Measurements from ENCODE around the gene DCP1A. TPM values are rescaled to one million over a fixed set of nuclear protein-coding genes. Genes with fewer than 3 reads are reported as not detected.

DCP1A gene
- total RNA-seq, 1 donor from 2014 or later, result 22.8 TPM

DNA sequence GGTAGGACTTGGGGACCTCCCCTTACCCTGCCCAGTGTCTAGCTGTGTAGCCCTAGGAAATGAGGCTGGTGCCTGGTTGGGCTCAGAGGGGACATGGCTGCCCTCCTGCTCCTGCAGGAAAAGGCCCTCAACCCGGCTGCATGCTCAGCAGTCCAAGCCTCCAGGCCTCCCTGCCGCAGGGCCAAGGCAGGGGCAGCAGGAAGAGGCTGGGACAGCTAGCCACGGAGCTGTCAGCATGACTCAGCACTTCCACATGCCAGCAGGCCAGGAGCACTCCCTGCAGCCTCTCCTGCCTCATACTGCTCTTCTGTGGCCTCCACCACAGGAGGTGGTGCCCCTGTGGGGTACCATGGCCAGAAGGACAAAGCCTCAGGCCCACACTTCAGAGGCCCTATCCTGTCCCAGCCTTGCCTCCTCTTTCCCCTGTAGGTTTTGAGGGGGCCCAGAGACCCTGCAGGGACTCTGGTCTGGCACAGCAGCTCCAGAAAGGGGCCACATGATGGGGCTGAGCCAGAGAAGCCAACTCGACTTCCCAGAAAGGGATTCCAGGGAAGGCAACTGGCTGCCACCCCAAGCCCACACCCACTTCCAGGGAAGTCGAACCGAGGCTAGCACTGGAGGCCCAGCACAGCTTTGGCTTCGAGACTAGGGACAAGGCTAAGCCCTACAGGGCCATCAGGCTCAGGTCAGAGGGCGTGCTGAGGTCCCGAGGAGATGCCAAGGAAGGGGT lies 111.1 kb downstream of the DCP1A start:
- peak; percentile 72 for ATAC-seq
- peaks cover 45% of the 10 kb centered on the region for H3K4me1 ChIP-seq
- TF ChIP-seq, protein P1, sequence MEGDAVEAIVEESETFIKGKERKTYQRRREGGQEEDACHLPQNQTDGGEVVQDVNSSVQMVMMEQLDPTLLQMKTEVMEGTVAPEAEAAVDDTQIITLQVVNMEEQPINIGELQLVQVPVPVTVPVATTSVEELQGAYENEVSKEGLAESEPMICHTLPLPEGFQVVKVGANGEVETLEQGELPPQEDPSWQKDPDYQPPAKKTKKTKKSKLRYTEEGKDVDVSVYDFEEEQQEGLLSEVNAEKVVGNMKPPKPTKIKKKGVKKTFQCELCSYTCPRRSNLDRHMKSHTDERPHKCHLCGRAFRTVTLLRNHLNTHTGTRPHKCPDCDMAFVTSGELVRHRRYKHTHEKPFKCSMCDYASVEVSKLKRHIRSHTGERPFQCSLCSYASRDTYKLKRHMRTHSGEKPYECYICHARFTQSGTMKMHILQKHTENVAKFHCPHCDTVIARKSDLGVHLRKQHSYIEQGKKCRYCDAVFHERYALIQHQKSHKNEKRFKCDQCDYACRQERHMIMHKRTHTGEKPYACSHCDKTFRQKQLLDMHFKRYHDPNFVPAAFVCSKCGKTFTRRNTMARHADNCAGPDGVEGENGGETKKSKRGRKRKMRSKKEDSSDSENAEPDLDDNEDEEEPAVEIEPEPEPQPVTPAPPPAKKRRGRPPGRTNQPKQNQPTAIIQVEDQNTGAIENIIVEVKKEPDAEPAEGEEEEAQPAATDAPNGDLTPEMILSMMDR (IDR thresholded peaks at IDR 0.05), result no peak

DNA sequence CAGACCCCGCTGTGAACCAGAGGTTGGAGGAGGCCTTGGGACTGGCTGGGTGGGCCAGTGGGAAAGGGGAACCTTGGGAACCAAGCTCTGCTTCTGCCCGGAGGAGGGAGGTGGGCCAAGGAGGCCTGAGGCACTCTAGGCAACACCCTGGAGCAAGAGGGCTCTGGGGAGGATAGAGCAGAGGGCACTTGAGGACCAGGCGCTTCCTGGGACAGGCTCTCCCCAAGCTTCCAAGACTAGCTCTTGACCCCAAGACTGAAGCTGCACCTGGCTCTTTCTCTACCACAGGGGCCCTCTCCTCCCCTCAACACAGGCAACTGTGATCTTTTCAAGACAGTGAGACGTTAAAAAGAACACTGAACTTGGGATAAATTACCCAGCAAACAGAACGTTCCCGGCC lies 111.8 kb downstream of the DCP1A start:
- Histone ChIP-seq H3K9me3 (no peaks in the 10 kb centered on the region), H3K4me3 (no peak overlapping the region), H3K27ac (no peak overlapping the region), H3K36me3 (peaks cover 78% of the 10 kb centered on the region), H3K27me3 (no peaks in the 10 kb centered on the region), H3K4me1 (peaks cover 38% of the 10 kb centered on the region)
- TF ChIP-seq, protein P1 (IDR thresholded peaks at IDR 0.05), result no peak
- intact Hi-C loops (cut with DNase I), result no loop called here
- ATAC-seq (no peak), DNase-seq (no peak)

More for the DNA sequence above, 111.1 kb downstream of the DCP1A start:
- H3K27me3 ChIP-seq, result no peaks in the 10 kb centered on the region
- peaks cover 79% of the 10 kb centered on the region for H3K36me3 ChIP-seq
- no peaks in the 10 kb centered on the region for H3K9me3 ChIP-seq
- no peak overlapping the region for H3K4me3 ChIP-seq
- peak; percentile 85 for DNase-seq
- H3K27ac ChIP-seq, result peak overlapping the region; percentile 71
- intact Hi-C loops (cut with DNase I), result no loop called here

DNA sequence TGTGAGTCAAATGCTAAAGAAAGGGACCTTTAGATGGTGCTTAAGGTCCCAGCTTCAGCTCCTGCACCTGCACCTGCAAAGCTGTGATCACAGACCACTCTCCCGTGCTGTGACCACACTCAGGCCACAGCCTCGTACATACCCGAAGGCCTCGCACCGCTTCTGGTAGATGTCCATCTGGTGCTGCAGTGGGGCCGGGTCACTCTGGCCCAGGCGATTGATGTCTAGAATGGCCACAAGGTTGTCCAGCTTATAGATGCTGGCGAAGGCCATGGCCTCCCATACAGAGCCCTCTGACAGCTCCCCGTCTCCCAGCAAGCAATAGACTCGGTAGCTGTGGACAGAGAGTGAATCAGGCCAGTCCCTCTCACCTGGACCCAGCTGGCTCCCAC lies 112.5 kb downstream of the DCP1A start:
- Histone ChIP-seq H3K36me3 (peaks cover 78% of the 10 kb centered on the region), H3K27me3 (no peaks in the 10 kb centered on the region)
- DNase-seq, result no peak

DNA sequence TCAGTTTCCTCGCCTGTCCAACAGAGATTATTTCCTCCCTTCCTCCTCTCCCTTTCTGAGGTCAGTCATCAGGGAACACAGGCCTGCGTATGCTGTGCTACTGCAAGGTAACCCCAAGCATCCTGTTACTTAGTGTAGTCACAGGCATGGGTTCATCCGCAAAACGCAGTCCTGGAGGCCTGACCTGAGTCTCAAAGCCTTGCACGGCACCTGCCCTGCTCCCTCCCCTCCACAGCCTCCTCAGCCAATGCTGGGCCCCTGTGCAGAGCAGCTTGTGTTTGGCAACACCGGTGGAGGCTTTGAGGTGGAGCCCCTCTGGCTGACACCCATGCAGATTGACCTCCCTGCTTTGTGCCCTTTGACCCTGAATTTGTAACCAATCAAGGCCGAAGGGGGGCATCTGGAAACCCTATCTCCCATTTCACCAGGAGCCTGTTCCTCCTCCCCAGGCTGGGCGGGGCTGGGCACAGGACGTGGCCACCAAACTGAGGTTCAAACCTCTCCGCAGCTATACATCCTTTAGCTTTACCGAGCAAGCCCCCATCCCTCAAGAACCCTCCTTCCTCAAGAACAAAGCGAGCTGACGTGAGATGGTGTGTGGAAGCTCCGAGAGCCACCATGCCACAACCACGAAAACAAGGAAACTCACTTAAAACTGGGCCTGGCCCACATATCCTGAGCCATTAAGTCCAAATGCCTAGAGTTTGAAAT lies 113.1 kb downstream of the DCP1A start:
- DNase-seq (no peak), ATAC-seq (no peak)
- H3K9me3 ChIP-seq, result no peaks in the 10 kb centered on the region
- H3K4me1 ChIP-seq, result peaks cover 26% of the 10 kb centered on the region
- peaks cover 78% of the 10 kb centered on the region for H3K36me3 ChIP-seq
- H3K4me3 ChIP-seq, result no peak overlapping the region
- no peak overlapping the region for H3K27ac ChIP-seq
- intact Hi-C loops (cut with DNase I), result no loop called here
- TF ChIP-seq, protein P1 (IDR thresholded peaks at IDR 0.05), result no peak
- H3K27me3 ChIP-seq, result no peaks in the 10 kb centered on the region

More for the DNA sequence above, 112.5 kb downstream of the DCP1A start:
- ATAC-seq, result no peak
- Histone ChIP-seq H3K27ac (no peak overlapping the region), H3K4me3 (no peak overlapping the region), H3K4me1 (peaks cover 31% of the 10 kb centered on the region), H3K9me3 (no peaks in the 10 kb centered on the region)
- intact Hi-C loops (cut with DNase I), result no loop called here
- TF ChIP-seq, protein P1 (IDR thresholded peaks at IDR 0.05), result no peak

Other genes with a start within 250 kb of the DCP1A start
- 20.6 TPM for gene RFT1, start 217.1 kb downstream of the DCP1A start, total RNA-seq
- 78.4 TPM for gene PRKCD, start 186.3 kb downstream of the DCP1A start, total RNA-seq
- gene TKT, start 91.5 kb downstream of the DCP1A start, total RNA-seq, result 432 TPM
- gene CACNA1D, start 147.1 kb upstream of the DCP1A start, total RNA-seq, result 47.2 TPM

All from upper lobe of right lung (tissue), 1 donor.